H4 (cell line): Measurements from ENCODE around the gene KRTAP5-11. TPM values are rescaled to one million over a fixed set of nuclear protein-coding genes. Genes with fewer than 3 reads are reported as not detected.
"Not testable (repeated sequence)": the region's sequence is repeated elsewhere in the genome, so short reads cannot be mapped to it uniquely, and the experiment has no call there.

Source experiments
- DNase-seq: peaks from one replicate; pipeline ENCODE4 v3.0.0-alpha.2; 2015; ENCODE audit warnings: low spot score
- total RNA-seq: library from RNA; depleted of rRNA; stranded (reverse); fragments of >200 nt; shearing (Covaris generic); gene quantifications from 2 replicates; pipeline ENCODE4 v1.2.3, GENCODE V29; 2014; rRNA removed

KRTAP5-11 gene
- total RNA-seq: not detected in 2 replicates

- no peak for DNase-seq
Measured at GRCh38 chr11:71582309-71582895, at the start of gene KRTAP5-11. Gene KRTAP5-11, minus strand, starts transcription at chr11:71582875. Its CDS starts 38 bp downstream, at chr11:71582837.

- DNase-seq: not testable (repeated sequence)
Measured at GRCh38 chr11:71631551-71631950, 48.9 kb upstream of the KRTAP5-11 start.

GRCh38 chr11:71630071-71630470 is 47.4 kb upstream of the KRTAP5-11 start:
- not testable (repeated sequence) for DNase-seq

- DNase-seq: not testable (repeated sequence)
Measured at GRCh38 chr11:71628943-71629342, 46.3 kb upstream of the KRTAP5-11 start.

GRCh38 chr11:71623226-71623625 is 40.6 kb upstream of the KRTAP5-11 start:
- not testable (repeated sequence) for DNase-seq

GRCh38 chr11:71622561-71622960 is 39.9 kb upstream of the KRTAP5-11 start:
- not testable (repeated sequence) for DNase-seq

GRCh38 chr11:71615003-71615402 is 32.3 kb upstream of the KRTAP5-11 start:
- not testable (repeated sequence) for DNase-seq

- not testable (repeated sequence) for DNase-seq
Measured at GRCh38 chr11:71614366-71614917, 31.8 kb upstream of the KRTAP5-11 start.

GRCh38 chr11:71613931-71614330 is 31.3 kb upstream of the KRTAP5-11 start:
- DNase-seq: not testable (repeated sequence)

GRCh38 chr11:71611218-71611910 is 28.7 kb upstream of the KRTAP5-11 start:
- not testable (repeated sequence) for DNase-seq

GRCh38 chr11:71608272-71608671 is 25.6 kb upstream of the KRTAP5-11 start:
- DNase-seq: not testable (repeated sequence)

GRCh38 chr11:71607520-71608216 is 25.0 kb upstream of the KRTAP5-11 start:
- not testable (repeated sequence) for DNase-seq

GRCh38 chr11:71606853-71607519 is 24.3 kb upstream of the KRTAP5-11 start:
- not testable (repeated sequence) for DNase-seq

- DNase-seq: not testable (repeated sequence)
Measured at GRCh38 chr11:71604798-71605488, 22.3 kb upstream of the KRTAP5-11 start.

GRCh38 chr11:71603221-71603620 is 20.5 kb upstream of the KRTAP5-11 start:
- DNase-seq: not testable (repeated sequence)

- DNase-seq: not testable (repeated sequence)
Measured at GRCh38 chr11:71589546-71589920, 6.9 kb upstream of the KRTAP5-11 start.

GRCh38 chr11:71588822-71589545 is 6.3 kb upstream of the KRTAP5-11 start:
- DNase-seq: not testable (repeated sequence)

GRCh38 chr11:71588314-71588713 is 5.6 kb upstream of the KRTAP5-11 start:
- not testable (repeated sequence) for DNase-seq

- not testable (repeated sequence) for DNase-seq
Measured at GRCh38 chr11:71585673-71586072, 3.0 kb upstream of the KRTAP5-11 start.

GRCh38 chr11:71582969-71583368 is 294 bp upstream of the KRTAP5-11 start:
- DNase-seq: not testable (repeated sequence)
